SU-DHL-6 (cell line): ENCODE results near the gene DNER.
"Not testable (repeated sequence)": the region's sequence is repeated elsewhere in the genome, so short reads cannot be mapped to it uniquely, and the experiment has no call there.

Source experiments
- H2AFZ ChIP-seq: fragments of 200-600 bp; sonication (generic); 2 replicates; pipeline ENCODE4 v1.6.1; 2014; ENCODE audit warnings: low read depth, mild to moderate bottlenecking, moderate library complexity, mixed read lengths, antibody characterized with exemption, low read length; ENCODE audit not compliant: severe bottlenecking
- H3F3A ChIP-seq: fragments of 200-600 bp; shearing (Covaris generic); 2 replicates; pipeline ENCODE4 v1.6.0; 2016; ENCODE audit warnings: antibody characterized with exemption, mild to moderate bottlenecking; ENCODE audit not compliant: insufficient read depth
- H3K27ac ChIP-seq: fragments of 200-600 bp; sonication (generic); 2 replicates; pipeline ENCODE4 v1.5.1; 2016; ENCODE audit warnings: low read depth, mild to moderate bottlenecking, low read length, moderate library complexity, mixed read lengths
- H3K27me3 ChIP-seq: fragments of 200-600 bp; sonication (generic), shearing (Covaris generic); 2 replicates; pipeline ENCODE4 v1.6.0; 2014; ENCODE audit warnings: mild to moderate bottlenecking, low read length
- H3K36me3 ChIP-seq: fragments of 200-600 bp; sonication (generic); 2 replicates; pipeline ENCODE4 v1.6.1; 2014; ENCODE audit warnings: mild to moderate bottlenecking, low read length, mixed read lengths
- H3K4me2 ChIP-seq: fragments of 300-600, 200-600 bp; shearing (Covaris generic), sonication (generic); 2 replicates; pipeline ENCODE4 v1.6.0; 2014; ENCODE audit warnings: low read length, low read depth, mild to moderate bottlenecking; ENCODE audit not compliant: poor library complexity, severe bottlenecking
- H3K4me3 ChIP-seq: fragments of 200-600 bp; sonication (generic); 2 replicates; pipeline ENCODE4 v1.5.1; 2014; ENCODE audit warnings: antibody characterized with exemption, low read length, mild to moderate bottlenecking, mixed read lengths; ENCODE audit not compliant: insufficient read depth, poor library complexity, severe bottlenecking
- H3K79me2 ChIP-seq: fragments of 200-600 bp; sonication (generic); 2 replicates; pipeline ENCODE4 v1.6.1; 2014; ENCODE audit warnings: mild to moderate bottlenecking, low read length, moderate library complexity; ENCODE audit not compliant: insufficient read depth
- H3K9ac ChIP-seq: fragments of 200-600 bp; sonication (generic); 2 replicates; pipeline ENCODE4 v1.7.0; 2014; ENCODE audit warnings: mild to moderate bottlenecking, low read length
- H3K9me2 ChIP-seq: fragments of 200-600 bp; sonication (generic); replicated peaks from 2 replicates; pipeline ENCODE4 v1.6.1; 2014; ENCODE audit warnings: low read length; ENCODE audit not compliant: insufficient read depth
- H3K9me3 ChIP-seq: fragments of 200-600 bp; sonication (generic); 2 replicates; pipeline ENCODE4 v1.6.1; 2014; ENCODE audit warnings: low read length, mixed read lengths; ENCODE audit not compliant: insufficient read depth
- H4K20me1 ChIP-seq: fragments of 200-600 bp; sonication (generic); 2 replicates; pipeline ENCODE4 v1.6.1; 2014; ENCODE audit warnings: low read depth, mild to moderate bottlenecking, antibody characterized with exemption, low read length, moderate library complexity, mixed read lengths
- EZH2phosphoT487 ChIP-seq: fragments of 200-600 bp; sonication (generic), shearing (Covaris generic); conservative IDR thresholded peaks from 2 replicates; pipeline ENCODE4 v1.6.1; 2018; ENCODE audit warnings: mild to moderate bottlenecking, antibody characterized with exemption, low read length, moderate library complexity, mixed read lengths
- TF ChIP-seq, protein P1 (sequence below): fragments of 200-600 bp; sonication (generic); IDR thresholded peaks from one replicate; pipeline ENCODE4 v1.5.1; 2017; ENCODE audit warnings: antibody characterized with exemption, mild to moderate bottlenecking, low read length, moderate library complexity; ENCODE audit not compliant: insufficient read depth, poor library complexity, severe bottlenecking

Gene DNER

DNA sequence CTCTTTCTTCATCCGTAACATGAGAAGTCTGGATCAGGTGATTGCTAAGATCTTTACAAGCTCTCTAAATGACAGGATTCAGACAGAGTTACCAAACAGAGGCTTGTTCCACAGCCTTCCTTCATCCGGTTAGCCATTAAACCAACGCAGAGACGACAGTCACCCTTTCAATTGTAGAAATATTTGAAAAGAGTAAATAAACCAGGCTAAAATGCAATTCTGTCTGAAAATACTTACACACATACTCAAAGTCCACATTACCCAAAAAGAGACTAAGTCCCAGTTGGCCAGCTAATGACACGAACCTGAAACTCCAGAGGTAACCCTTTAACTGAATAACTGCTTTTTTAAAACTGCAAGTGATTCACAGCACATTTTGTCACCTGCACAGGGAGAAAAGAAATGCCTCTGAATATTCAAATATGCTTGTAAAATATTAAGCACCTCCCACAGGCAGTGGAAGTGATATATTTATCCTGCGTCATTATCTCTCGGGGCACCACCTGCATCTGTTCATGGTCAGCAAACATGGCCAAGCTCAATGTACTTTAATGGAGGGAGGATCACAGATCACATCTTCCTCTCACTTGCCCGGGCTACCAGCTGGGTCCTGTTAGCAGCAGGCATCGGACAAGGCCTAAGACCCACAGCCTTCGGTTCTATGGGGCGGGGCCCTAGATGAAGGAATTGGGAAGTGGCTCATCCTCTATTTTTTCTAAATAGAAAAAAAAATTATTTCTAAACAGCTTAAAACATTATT, 38.8 kb upstream of the DNER start:
- Histone ChIP-seq H2AFZ (no peak overlapping the region), H3K9ac (no peak overlapping the region), H3K36me3 (no peaks in the 10 kb centered on the region), H3K27ac (no peak overlapping the region), H3K9me3 (no peaks in the 10 kb centered on the region), H3K27me3 (no peaks in the 10 kb centered on the region), H3K9me2 (no peaks in the 10 kb centered on the region), H3K4me3 (no peak overlapping the region), H3K79me2 (no peaks in the 10 kb centered on the region), H4K20me1 (no peaks in the 10 kb centered on the region), H3K4me2 (no peak overlapping the region), H3F3A (no peaks in the 10 kb centered on the region)
- TF ChIP-seq, protein P1, sequence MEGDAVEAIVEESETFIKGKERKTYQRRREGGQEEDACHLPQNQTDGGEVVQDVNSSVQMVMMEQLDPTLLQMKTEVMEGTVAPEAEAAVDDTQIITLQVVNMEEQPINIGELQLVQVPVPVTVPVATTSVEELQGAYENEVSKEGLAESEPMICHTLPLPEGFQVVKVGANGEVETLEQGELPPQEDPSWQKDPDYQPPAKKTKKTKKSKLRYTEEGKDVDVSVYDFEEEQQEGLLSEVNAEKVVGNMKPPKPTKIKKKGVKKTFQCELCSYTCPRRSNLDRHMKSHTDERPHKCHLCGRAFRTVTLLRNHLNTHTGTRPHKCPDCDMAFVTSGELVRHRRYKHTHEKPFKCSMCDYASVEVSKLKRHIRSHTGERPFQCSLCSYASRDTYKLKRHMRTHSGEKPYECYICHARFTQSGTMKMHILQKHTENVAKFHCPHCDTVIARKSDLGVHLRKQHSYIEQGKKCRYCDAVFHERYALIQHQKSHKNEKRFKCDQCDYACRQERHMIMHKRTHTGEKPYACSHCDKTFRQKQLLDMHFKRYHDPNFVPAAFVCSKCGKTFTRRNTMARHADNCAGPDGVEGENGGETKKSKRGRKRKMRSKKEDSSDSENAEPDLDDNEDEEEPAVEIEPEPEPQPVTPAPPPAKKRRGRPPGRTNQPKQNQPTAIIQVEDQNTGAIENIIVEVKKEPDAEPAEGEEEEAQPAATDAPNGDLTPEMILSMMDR, result no peak
- no peak for TF ChIP-seq EZH2phosphoT487

DNA sequence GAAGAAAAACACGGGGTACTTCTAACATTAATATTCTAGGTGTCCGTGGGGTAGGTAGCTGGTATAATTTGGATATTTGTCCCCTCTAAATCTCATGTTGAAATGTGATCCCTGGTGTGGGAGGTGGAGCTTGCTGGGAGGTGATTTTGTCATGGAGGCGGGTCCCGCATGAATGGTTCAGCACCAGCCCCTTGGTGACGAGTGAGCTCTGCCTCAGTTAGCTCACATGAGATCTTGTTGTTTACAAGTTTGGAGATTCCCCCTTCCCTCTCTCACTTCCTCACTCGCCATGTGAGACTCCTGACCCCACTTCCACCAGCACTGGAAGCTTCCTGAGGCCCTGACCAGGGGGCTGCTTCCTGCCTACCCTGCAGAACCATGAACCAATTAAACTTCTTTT, 35.4 kb upstream of the DNER start:
- no peak overlapping the region for H3K4me3 ChIP-seq
- H3K4me2 ChIP-seq, result no peak overlapping the region
- H2AFZ ChIP-seq, result no peak overlapping the region
- H3F3A ChIP-seq, result no peaks in the 10 kb centered on the region
- no peaks in the 10 kb centered on the region for H3K9me3 ChIP-seq
- H3K36me3 ChIP-seq, result no peaks in the 10 kb centered on the region
- no peaks in the 10 kb centered on the region for H4K20me1 ChIP-seq
- no peaks in the 10 kb centered on the region for H3K79me2 ChIP-seq
- H3K9ac ChIP-seq, result no peak overlapping the region
- no peaks in the 10 kb centered on the region for H3K9me2 ChIP-seq
- H3K27ac ChIP-seq, result no peak overlapping the region
- H3K27me3 ChIP-seq, result no peaks in the 10 kb centered on the region
- TF ChIP-seq, protein P1, result no peak
- TF ChIP-seq EZH2phosphoT487, result no peak

DNA sequence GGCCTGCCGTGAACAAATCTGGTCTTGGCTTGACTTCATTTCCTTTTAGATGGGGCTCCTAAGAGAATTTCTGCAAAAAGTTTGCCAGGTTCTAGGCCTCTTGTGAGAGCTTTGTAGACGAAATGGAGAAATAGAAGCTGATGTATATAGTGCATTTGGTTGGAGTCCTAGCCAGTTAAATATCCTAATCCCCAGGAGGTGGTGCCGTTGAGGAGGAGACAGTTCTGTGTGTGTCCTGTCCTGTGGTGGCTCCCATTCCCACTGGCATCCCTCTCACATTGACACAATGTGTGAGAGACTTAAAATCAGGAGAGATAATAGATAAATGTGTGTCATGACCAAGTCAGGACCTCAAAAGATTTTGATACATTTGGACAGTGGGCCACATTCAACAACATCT, 34.6 kb upstream of the DNER start:
- H3K9me3 ChIP-seq, result no peaks in the 10 kb centered on the region
- no peaks in the 10 kb centered on the region for H3K9me2 ChIP-seq
- no peaks in the 10 kb centered on the region for H3K36me3 ChIP-seq
- no peak for TF ChIP-seq EZH2phosphoT487
- TF ChIP-seq, protein P1, result no peak
- no peaks in the 10 kb centered on the region for H3K79me2 ChIP-seq
- H3K4me2 ChIP-seq, result no peak overlapping the region
- H3K27me3 ChIP-seq, result no peaks in the 10 kb centered on the region
- no peak overlapping the region for H3K4me3 ChIP-seq
- no peaks in the 10 kb centered on the region for H4K20me1 ChIP-seq
- H3F3A ChIP-seq, result no peaks in the 10 kb centered on the region
- no peak overlapping the region for H3K9ac ChIP-seq
- H2AFZ ChIP-seq, result no peak overlapping the region
- no peak overlapping the region for H3K27ac ChIP-seq

DNA sequence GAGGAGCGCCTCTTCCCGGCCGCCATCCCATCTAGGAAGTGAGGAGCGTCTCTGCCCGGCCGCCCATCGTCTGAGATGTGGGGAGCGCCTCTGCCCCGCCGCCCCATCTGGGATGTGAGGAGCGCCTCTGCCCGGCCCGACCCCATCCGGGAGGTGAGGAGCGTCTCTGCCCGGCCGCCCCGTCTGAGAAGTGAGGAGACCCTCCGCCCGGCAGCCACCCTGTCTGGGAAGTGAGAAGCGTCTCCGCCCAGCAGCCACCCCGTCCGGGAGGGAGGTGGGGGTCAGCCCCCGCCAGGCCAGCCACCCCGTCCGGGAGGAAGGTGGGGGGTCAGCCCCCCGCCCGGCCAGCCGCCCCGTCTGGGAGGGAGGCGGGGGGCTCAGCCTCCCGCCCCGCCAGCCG, 28.3 kb upstream of the DNER start:
- H3K9ac ChIP-seq, H3K9me2 ChIP-seq, H3F3A ChIP-seq, H3K79me2 ChIP-seq, H3K27me3 ChIP-seq, H4K20me1 ChIP-seq, H3K9me3 ChIP-seq, H2AFZ ChIP-seq, H3K36me3 ChIP-seq, H3K4me2 ChIP-seq, H3K4me3 ChIP-seq, H3K27ac ChIP-seq: not testable (repeated sequence)
